Hematopoietic multipotent progenitor cell (in vitro differentiated cells): ENCODE results near the gene NHS. TPM values are rescaled to one million over a fixed set of nuclear protein-coding genes. Genes with fewer than 3 reads are reported as not detected.
"Not testable (repeated sequence)": the region's sequence is repeated elsewhere in the genome, so short reads cannot be mapped to it uniquely, and the experiment has no call there.

ENCODE experiments used
- DNase-seq, 3 donors: peaks; one replicate each; pipeline ENCODE4 v3.0.0-alpha.2; 2011 to 2015; ENCODE audit warnings: low read depth in 2 of 3, low spot score in 2 of 3
- total RNA-seq: library from RNA; depleted of rRNA; stranded (reverse); fragments of >200 nt; gene quantifications from one replicate; pipeline ENCODE4 v1.2.3, GENCODE V29; 2012

NHS gene
- total RNA-seq, 1 donor: under 0.01 TPM

DNA sequence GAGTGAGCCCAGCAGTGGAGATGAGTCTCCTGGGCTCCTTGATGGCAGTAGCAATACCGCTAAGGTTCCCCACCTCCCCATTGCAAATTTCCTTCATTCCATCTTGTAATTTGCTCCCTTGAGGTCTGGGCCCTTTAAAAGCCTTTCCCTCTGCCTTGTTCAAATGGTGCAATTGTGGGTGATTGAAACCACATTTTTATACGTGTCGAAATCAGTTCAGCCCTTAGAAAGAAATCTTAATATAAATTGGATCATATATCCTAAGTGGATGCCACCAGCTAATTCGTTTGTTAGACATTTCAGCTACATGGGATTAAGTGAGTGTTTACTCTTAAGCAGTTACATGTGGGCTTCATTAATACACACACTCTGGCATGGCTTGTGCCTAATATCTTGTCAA, 68.6 kb downstream of the NHS start:
- no peak for DNase-seq

DNA sequence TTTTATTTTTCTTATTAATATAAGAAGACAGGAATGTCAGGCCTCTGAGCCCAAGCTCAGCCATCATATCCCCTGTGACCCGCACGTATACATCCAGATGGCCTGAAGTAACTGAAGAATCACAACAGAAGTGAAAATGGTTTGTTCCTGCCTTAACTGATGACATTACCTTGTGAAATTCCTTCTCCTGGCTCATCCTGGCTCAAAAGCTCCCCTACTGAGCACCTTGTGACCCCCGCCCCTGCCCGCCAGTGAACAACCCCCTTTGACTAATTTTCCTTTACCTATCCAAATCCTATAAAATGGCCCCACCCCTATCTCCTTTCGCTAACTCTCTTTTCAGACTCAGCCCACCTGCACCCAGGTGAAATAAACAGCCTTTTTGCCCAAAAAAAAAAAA, 71.3 kb downstream of the NHS start:
- not testable (repeated sequence) for DNase-seq

DNA sequence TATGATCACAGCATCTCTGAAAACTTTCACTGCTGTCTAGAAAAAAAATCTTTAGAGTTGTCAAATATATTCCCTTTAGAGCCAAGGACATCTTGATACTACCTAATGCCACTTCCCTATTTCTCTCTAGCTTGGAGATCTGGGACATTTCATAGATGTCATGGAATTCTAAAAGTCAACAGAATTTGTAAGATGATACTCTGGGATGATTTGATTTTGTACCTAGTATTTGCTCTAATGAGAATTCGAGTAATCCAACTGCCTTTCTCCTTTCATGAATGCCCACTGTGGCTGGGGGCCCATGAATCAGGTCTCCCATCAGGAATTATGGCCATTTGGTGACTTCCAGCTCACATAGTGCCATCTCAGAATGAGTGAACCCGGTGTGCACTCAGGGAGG, 73.2 kb downstream of the NHS start:
- no peak for DNase-seq

DNA sequence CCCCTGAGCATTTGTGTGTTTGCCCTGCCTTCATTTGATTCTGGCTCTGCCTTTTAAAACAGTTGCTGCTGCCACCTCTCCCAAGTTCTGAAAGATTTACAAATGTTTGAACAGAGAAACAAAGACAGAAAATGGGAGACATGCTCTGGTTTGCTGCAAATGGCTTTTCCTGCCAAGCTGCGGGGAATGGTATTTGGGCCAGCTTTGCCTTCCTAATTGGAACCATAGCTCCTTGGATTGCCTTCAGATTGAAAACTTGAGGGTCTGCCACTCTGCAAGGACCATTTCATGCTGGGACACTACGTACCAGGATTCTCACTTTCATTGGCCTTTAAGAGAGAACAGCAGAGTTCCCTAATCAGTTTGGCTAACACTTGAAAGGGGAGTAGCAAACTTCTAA, 74.9 kb downstream of the NHS start:
- no peak for DNase-seq

DNA sequence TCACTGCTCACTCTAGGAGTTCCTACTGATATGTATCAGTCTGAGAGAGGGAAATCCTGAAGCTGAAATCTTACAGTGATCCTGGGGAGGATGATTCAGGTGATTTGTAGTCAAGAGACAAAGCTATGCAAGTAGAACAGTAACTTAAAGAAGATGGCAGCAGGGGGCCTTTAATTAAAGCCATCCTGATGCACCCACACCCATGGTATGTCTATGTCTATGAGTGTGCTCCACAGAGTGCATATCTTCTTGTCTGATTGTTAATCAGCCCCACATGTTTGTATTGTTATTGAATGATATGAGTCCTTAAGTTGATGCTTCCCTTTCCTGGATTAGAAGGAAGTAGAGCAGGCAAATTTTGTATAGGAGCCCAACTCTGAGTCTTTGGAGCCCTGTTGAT, 78.8 kb downstream of the NHS start:
- DNase-seq: no peak

DNA sequence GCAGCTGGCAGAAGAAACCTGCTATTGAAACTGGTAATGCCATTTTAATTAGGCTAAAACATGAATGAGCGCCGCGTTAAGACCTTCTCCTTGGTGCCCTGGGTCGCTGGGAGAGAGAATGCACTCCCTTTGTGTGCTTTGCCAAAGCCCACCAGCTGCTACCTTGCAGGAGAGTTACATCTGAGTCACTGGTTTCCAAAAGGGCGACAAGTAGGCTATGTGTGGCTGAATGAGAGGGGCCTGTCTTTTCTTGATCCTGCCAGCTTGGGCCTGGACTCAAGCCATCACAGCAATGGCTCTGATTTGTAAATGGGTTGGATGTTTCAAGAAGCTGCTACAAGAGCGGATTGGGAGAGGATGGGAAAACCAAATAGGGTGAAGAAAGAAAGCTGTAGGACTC, 81.5 kb downstream of the NHS start:
- no peak for DNase-seq

DNA sequence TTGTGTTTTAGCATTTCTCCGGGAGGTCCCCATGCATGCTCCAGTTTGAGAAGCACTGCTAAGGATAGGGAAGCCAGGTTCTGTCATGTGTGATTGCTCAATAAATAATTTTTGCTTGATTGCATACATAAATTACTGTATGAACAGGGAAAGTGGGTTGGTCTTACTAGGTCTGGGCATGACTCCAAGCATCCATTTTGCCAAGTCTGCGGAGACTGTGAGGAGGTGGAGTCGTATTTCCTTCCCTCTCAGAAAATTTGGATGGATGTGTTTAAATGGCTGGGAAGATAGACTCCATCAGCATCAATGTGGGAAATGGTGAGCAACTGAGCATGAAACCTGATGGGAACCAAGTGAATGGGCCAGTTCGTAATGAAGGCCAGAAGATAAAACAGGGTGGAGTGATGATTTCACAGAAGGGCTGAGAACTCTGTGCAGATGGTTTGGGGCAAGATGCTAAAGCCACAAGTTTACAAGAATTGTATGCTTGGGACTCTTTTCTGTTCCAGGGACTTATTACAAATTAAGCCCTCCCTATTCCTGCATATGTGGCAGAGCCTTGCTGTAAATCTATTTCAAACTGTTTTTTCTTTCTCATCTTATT, 84.1 kb downstream of the NHS start:
- DNase-seq: no peak

DNA sequence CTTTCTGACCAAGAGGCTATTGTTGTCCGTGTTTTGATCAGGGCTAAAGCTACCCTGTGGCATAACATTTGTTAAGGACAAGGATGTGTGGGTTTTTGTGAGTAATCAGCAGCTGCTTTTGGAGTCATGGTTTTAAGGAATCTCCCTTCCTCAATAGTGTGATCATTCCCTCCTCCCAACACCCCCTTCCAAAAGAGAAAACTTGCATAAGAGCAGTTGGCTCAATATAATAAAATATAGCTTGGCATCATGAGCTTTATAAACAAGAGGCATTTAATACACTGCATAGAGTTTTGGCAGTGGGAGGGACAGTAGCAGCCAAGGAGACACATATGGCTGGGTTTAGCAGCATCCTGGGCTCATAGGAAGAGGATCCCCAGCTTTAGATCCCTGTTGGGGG, 84.7 kb downstream of the NHS start:
- DNase-seq: no peak

DNA sequence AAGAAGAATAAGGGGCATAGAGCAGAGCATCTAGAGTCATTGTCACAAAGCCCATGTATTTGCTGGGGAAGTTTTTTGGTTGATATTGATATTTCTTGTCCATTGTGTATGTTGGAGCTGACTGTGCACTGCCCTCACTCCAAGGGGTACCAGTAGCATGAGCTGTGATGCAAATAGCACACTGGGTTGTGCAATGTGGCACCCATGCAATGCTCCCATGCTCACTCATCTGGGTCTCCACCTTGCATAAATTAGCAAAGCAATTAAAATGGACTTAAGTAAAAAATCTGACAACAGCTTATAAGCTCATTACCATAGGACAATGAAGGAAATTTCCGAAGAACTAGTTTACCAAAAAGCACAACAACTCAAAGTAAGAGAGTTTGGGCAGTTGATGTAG, 87.9 kb downstream of the NHS start:
- DNase-seq: no peak

DNA sequence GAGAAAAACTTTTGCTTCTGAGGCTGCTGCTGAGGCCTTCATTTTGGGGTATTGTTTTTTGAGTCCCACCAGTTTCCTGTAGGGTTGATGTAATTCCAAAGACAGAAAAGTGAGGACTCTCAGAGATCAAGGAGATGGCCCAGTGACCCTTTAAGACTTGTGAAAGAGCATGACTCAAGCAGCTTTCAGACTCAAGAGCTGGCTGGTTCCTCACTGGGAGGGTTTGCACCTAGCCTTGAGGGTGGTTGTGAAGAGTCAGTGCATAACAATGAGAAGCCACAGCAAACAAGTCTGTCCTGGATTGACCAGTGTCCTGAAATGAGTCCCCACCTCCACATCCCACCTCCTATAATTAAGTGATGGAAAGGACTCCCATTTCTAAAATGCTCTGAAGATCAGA, 89.2 kb downstream of the NHS start:
- no peak for DNase-seq

DNA sequence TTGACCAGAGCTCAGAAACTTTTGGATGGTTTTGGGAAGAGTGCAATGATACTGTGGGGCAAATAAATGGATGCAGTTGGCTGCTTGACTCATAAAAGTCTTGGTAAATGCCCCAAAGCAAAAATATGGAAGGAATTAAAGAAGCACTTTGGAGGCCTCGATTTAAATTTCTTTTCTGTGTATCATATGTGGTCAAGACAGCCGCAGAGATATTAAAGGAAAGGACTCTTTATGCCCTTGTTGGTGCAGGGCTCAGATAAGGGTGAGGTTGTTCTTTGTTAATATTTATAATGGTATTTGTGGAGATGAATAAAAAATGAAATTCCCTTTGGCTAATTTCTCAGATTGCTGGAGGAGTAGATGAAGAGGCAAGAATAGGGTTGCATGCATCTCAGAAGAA, 90.2 kb downstream of the NHS start:
- DNase-seq: no peak

DNA sequence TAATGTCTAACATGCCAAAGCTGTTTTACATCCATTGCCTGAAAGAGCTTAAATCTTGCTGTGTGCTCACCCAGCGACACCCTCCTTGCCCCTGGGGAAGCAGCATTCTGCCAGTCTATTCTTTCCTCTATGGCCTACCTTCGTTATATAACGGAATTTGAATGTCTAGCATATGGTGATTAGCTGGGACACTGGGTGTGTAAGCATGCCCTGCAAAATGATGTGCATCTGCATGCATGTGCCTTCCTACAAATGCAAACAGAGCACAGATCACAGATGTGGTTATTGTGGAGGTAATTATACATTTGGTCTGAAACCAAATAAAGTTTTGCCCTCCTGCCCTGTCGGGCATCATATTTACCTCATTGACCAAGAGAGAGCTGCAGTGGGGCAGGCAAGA, 90.8 kb downstream of the NHS start:
- no peak for DNase-seq

DNA sequence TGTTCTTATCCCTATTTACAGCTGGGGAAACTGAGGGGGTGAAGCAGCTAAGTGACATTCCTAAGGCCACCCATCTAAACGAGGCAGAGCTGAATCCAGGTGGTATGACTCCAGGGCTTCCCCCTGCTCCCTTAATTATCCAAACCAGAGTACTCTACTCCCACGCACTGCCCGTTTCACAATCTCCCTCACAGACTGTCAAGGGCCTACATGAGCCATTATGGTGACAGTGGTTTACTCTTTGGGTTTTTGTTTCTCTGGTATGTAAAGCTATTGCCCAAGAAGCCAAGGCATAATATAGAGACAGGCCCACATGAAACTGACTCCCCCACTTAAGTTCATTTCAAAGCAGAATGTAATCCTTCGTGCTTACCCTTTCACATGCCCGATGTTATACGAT, 95.1 kb downstream of the NHS start:
- no peak for DNase-seq

DNA sequence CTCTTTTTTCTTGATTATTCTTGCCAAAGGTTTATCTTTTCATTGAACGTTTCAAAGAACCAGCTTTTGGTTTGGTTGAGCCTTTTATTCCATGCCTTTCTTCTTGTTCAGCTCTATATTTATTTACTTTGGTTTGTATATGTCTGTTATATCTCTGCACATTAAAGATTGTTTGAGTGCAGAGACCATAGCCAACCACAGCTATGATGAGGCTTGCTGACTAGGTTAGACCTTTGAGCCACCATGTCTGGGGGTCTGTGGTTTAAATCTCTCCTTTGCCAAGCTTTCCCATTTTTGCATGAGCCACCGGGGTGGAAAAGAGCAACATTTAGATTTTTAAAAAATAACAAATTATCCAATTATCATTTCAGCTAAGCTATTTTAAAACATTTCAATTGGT, 96.1 kb downstream of the NHS start:
- DNase-seq: no peak

DNA sequence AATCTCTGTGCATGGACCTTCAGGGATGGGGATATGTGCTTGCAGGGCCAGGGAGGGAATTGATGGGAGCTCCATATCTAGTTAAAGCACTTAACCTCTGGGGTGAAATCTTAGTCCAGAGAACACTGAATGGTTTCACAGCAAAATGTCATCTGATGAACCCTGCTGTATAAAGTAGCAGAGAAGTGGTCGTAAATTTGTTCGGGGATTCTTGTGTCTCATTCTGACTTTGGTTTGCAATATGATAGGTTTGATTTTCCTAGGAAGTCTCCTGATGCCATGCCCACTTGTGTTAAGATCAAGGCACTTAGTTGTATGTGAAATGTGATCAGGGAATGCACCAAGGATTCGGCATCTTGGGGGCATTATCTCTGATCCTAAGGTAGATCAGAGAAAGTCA, 96.9 kb downstream of the NHS start:
- no peak for DNase-seq

DNA sequence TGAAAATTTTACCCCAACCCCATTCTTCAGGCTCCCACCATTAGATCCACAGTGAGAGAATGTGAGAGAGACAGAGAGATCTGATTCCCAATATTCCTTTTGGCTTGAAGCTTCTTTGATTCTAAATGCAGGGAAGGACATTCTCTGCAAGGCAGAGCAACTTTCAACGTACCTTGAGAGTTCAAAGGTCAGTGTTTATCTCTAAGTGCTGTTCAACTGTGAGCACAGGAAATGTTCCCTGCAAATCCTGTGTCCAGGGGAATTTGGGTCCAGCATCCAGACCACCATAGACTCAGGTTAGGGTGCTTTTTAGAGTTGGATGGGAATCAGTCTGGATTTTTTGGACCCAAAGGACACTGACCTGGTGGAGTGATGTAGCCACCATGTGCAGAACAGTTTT, 97.4 kb downstream of the NHS start:
- no peak for DNase-seq

DNA sequence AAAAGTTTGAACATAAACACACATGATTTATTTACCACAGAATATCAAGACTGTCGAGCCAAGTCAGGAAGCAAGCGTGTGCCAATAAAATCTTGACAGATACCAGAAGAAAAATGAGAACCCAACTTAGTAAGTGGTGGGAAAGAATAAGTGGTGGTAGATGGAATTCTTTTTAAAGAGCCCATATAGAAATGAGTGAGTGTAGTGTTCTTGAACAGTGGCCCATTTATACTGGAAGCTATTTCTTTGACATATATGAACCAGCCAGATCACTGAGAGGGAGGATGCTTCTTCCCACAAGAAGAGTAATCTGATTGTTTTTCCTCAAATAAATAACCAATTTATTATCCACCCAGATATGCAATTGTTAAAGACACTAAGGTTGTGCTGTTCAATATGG, 98.0 kb downstream of the NHS start:
- DNase-seq: no peak

DNA sequence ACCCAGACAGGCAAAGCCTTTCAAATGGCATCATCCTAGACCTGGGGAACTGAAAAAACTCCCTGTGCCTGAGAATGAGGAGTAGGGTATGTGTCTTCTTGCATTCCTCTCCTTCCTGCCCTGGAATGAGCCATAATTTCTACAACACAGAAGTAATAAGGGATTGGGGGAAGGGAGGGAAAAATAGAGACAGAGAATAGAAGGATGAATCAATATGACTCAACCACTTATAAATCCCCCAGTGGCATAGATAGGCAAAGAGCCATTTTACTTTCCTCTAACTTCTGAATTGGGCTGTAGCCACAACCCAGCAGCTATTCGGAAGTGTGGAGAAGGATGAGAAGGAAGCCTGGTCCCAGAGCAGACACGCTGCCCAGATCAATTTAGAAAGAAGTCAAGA, 99.9 kb downstream of the NHS start:
- DNase-seq: no peak

DNA sequence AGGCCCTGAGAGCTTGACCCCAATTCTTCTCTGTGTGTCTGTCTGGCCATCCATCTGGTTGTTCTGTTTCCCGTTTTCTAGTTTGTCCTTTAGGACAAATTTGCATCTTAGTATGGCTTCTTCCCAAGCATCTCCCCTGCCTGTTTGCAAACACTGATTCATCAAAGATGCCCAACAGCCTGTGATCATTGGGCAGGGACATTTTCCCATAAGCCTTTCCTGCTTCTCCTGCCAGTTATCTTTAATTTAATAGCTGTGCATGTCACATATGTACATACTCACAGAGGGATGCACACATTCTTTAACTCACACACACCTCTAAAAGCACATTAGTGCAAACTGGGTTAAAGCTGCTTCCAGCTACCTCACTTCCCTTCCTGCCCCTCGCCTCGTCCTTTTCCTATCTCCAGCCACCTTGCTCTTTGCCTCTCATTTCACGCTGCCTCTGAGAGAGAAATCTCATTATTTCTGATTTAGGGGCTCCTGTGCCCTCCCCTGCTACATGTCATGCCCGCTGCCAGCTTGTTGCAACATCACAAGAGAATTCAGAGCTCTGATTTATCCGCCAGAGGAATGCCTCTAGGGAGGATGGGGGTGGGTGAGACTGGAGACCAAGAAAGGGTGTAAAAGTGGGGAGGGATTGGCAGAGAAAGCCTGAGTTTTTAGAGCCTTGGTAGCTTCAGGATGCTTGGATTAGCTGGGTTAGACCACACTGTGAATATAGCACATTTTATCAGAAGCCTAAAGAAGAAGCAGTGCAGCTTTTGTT, 100.6 kb downstream of the NHS start:
- DNase-seq: no peak

DNA sequence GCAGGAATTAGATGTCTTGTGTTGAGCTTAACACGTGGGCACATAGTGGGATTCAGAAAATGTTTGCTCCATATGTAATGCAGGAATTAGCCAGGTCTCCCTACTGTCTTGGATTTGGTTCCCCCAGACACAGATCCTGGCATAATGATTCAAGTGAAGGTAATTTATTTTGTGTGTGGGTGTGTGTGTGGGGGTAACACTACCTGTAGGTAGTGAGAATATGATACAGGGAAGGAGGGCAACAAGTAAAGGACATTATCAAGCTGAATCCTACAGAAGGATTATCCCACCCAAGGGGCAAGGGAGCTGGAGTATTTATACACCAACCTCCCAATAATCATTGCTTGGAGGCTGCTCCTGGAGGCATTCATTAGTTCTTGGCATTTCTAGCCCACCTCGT, 101.4 kb downstream of the NHS start:
- DNase-seq: no peak

DNA sequence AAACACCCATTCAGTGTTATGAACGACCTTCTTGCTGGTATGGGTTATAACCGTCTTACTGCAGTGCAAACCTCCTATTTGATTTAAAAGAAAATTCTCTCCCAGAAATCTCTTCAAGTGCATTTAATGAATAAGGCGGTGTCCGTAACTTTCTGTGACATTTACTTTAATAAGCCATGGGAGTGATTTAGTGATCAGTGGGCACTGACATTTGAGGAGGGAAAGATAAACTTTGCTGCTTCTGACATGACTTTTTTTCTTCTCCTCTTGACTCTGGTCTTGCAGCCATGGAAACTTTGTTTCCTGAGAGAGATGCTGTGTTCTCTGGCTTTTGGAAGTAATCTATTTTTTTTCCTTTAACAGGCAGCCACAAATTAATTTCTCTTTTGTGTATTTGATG, 106.1 kb downstream of the NHS start:
- no peak for DNase-seq

DNA sequence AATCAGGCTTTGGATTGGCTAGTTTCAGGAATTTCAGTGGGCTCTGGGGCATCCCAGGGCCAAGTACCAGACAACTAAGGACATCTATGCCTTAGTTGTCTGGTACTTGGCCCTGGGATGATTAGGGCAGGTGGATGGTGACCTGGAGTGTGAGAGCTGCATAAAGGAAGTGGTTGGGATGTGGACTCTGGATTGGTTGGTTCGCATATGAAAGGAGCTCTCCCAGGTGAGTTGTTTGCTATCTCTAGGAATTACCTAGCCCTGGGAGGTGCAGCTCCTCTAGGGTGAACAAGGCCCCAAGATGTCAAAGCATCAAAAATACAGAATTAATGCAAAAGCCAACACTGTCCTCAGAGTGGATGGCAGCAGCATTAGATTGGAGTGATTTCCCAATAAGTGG, 109.6 kb downstream of the NHS start:
- DNase-seq: no peak

DNA sequence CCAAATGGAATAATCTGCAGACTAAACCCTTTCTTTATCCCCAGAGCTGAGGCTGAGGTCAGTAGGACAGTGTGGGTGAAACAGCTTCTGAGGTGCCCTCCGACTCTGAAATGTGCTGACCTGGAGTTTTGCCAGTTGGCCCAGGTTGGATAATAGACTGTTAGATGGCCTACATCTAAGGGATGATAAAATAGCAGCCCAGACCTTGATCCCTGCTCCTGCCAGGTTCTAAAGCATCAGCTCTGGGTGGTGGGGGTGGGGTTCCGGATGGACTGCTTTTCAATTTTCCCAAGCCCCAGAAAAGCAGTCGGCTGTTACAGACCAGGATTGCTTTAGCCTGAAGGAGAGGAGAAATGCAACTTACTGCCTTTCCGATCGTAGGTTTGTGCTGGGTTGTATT, 110.4 kb downstream of the NHS start:
- no peak for DNase-seq
